Chondrocyte (in vitro differentiated cells): ENCODE data around the gene ALPL. TPM values are rescaled to one million over a fixed set of nuclear protein-coding genes. Genes with fewer than 3 reads are reported as not detected.

Experiments
- DNase-seq: peaks from one replicate; pipeline ENCODE4 v3.0.0; 2021; ENCODE audit warnings: mixed read lengths, low spot score
- H3K27ac Mint-ChIP-seq: one replicate; pipeline ENCODE4 v1.8.0; 2021; ENCODE audit warnings: mild to moderate bottlenecking, moderate library complexity, mixed read lengths; ENCODE audit not compliant: unreplicated experiment
- H3K27me3 Mint-ChIP-seq: 2 replicates; pipeline ENCODE4 v1.8.0; 2021; ENCODE audit warnings: low read depth, mixed read lengths
- H3K36me3 Mint-ChIP-seq: 2 replicates; pipeline ENCODE4 v1.8.0; 2021; ENCODE audit warnings: low read depth, mixed read lengths
- H3K4me1 Mint-ChIP-seq: 2 replicates; pipeline ENCODE4 v1.8.0; 2021; ENCODE audit warnings: low read depth, mild to moderate bottlenecking, mixed read lengths
- H3K4me3 Mint-ChIP-seq: one replicate; pipeline ENCODE4 v1.8.0; 2021; ENCODE audit warnings: mild to moderate bottlenecking, moderate library complexity, mixed read lengths; ENCODE audit not compliant: unreplicated experiment
- H3K9me3 Mint-ChIP-seq: 2 replicates; pipeline ENCODE4 v1.8.0; 2021; ENCODE audit warnings: low read depth, mixed read lengths
- total RNA-seq: library from RNA; stranded (reverse); gene quantifications from 3 replicates; pipeline ENCODE4 v1.2.1, GENCODE V29; 2021
- TF ChIP-seq, protein P1 (sequence below): fragments of 200-600 bp; sonication (generic); IDR thresholded peaks from 2 replicates; pipeline ENCODE4 v1.5.0; 2021; ENCODE audit warnings: antibody characterized with exemption, mild to moderate bottlenecking, moderate library complexity

ALPL gene
- total RNA-seq, 1 donor from 2014 or later, result 19.2 TPM

DNA sequence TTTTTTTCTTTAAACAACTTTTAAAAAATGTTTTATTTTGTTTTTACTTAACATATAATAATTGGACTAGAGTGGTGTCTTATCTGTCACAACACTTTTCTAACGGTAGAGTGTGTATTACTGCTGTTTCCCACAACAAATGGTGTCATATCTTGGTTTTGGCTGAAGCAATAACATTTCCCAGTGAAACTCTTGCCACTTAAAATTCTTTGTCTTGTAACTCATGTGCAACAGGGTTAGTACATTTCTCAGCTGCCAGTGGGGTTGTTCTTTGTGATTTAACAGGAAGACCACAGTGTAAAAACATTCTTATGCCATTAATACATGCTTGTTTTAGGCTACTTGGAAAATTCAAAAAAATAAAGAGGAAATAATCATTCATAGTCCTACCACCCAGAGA lies 43.5 kb downstream of the ALPL start:
- no peak overlapping the region for H3K4me3 Mint-ChIP-seq
- H3K36me3 Mint-ChIP-seq, result peaks cover 2% of the 10 kb centered on the region
- H3K27me3 Mint-ChIP-seq, result no peaks in the 10 kb centered on the region
- DNase-seq, result no peak
- no peaks in the 10 kb centered on the region for H3K9me3 Mint-ChIP-seq
- TF ChIP-seq, protein P1, sequence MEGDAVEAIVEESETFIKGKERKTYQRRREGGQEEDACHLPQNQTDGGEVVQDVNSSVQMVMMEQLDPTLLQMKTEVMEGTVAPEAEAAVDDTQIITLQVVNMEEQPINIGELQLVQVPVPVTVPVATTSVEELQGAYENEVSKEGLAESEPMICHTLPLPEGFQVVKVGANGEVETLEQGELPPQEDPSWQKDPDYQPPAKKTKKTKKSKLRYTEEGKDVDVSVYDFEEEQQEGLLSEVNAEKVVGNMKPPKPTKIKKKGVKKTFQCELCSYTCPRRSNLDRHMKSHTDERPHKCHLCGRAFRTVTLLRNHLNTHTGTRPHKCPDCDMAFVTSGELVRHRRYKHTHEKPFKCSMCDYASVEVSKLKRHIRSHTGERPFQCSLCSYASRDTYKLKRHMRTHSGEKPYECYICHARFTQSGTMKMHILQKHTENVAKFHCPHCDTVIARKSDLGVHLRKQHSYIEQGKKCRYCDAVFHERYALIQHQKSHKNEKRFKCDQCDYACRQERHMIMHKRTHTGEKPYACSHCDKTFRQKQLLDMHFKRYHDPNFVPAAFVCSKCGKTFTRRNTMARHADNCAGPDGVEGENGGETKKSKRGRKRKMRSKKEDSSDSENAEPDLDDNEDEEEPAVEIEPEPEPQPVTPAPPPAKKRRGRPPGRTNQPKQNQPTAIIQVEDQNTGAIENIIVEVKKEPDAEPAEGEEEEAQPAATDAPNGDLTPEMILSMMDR, result peak; percentile 40
- peaks cover 26% of the 10 kb centered on the region for H3K4me1 Mint-ChIP-seq
- H3K27ac Mint-ChIP-seq, result peak overlapping the region; percentile 91

DNA sequence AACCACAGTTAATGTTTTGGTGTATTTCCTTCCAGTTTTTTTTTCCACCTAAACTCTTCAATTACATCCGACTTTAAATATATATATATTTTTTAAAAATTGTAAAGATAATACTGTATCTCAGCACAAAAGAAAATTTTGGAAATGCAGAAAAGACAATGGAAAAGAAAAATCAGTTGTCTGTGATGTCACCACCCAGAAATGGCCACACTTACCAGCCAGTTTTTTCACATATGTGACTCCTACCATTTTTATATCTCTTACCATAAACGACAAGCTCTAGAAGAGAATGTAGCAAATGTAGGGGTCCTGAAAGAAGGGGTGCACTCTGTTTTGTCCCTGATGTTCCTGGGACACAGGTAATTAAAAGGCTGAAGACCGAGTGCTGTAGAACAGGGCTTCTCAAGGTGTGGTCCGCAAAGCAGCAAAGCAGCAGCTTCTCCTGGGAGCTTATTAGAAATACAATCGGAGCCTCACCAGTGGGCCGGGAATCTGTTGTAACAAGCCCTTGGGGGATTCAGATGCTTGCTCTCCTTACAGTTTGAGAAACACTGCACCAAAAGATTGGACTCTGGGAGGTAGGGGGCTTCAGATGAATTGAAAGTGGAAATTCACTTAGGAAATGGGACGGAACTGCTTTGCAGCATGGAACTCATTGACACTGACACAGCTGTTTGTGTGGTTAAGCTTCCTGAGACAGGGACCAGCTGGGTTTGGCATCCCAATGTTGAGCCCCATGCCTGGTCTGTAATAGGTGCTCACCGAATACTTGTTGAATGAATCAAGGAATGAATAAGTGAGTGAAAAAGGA lies 44.1 kb downstream of the ALPL start:
- no peak for DNase-seq
- Mint-ChIP-seq H3K27ac (peak overlapping the region; percentile 91), H3K4me1 (peaks cover 26% of the 10 kb centered on the region), H3K36me3 (peaks cover 2% of the 10 kb centered on the region), H3K27me3 (no peaks in the 10 kb centered on the region), H3K9me3 (no peaks in the 10 kb centered on the region), H3K4me3 (no peak overlapping the region)
- TF ChIP-seq, protein P1, result no peak

DNA sequence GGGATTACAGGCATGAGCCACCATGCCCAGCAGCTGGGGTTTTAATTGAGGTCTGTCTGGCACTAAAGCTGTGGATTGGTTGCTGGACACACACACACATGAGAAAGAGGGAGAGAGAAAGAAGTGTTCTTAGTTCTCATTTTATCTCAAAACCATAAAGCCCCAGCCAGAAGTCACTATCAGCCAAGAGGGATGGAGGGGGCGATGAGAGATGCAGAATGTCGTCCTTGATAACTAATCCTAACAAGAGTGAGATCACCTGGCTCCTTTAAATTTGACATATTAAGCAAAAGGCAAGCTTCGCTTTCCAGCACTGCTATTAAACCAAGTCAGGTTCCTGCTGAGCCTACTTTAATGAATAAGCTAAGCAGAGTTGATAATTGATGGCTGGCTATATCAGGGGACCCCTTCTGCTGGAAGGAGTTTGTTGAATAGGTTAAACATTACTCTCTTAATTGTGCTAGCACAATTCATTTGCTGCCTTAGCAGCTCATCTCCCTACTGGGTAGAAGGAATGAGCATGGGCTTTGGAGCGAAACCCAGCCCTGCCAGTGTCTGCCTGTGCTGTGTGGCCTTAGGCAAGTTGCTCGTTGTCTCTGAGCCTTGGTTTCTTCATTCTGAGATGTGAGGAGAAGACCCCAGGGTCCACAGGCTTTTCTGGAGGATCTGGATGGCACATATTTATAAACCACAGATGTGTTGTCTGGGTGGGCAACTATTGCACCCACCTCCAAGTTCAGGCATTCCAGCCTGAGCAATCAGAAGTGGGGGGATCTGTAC lies 50.8 kb downstream of the ALPL start:
- no peaks in the 10 kb centered on the region for H3K9me3 Mint-ChIP-seq
- DNase-seq, result no peak
- H3K4me3 Mint-ChIP-seq, result no peak overlapping the region
- H3K36me3 Mint-ChIP-seq, result peaks cover 2% of the 10 kb centered on the region
- H3K4me1 Mint-ChIP-seq, result peaks cover 5% of the 10 kb centered on the region
- H3K27me3 Mint-ChIP-seq, result no peaks in the 10 kb centered on the region
- TF ChIP-seq, protein P1, result no peak
- no peak overlapping the region for H3K27ac Mint-ChIP-seq

DNA sequence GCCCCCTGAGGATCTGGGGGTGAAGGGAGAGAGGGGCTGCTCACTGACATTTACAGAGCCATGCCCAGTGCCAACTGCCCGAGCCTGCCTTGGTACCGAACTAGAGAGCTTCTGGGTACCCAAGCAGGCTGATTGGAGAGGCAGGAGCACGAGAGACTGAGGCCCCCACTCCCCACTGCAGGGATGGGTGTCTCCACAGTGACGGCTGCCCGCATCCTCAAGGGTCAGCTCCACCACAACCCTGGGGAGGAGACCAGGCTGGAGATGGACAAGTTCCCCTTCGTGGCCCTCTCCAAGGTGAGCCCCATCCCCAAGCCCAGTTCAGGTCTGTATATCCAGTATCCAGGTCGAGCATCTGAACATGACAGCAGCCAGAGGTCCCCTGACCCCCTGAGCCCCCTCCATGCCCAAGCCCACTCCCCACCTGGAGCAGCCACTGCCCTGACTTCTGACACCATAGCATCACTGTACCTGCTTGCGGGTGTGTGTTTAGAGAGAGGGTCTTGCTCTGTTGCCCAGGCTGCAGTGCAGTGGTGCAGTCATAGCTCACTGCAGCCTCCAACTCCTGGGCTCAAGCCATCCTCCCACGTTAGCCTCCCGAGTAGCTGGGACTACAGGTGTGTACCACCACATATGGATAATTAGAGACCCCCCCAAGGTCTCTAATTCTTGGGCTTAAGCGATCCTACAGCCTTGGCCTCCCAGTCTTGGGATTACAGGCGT lies 51.9 kb downstream of the ALPL start:
- Mint-ChIP-seq H3K4me3 (no peak overlapping the region), H3K36me3 (peaks cover 2% of the 10 kb centered on the region), H3K27ac (no peak overlapping the region), H3K9me3 (no peaks in the 10 kb centered on the region), H3K4me1 (peaks cover 14% of the 10 kb centered on the region), H3K27me3 (no peaks in the 10 kb centered on the region)
- TF ChIP-seq, protein P1, result no peak
- DNase-seq, result no peak

DNA sequence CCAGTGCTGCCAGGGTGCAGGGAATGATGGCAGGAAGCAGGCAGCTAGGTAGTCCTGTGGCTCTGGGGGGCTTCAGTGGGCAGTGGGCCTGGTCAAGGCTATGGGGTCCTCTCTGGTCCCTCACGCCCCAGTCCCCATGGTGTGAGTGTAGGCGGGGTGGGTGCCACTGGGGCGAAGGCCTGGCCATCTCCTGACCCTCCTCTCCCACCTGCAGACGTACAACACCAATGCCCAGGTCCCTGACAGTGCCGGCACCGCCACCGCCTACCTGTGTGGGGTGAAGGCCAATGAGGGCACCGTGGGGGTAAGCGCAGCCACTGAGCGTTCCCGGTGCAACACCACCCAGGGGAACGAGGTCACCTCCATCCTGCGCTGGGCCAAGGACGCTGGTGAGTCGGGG lies 53.7 kb downstream of the ALPL start:
- Mint-ChIP-seq H3K4me3 (no peak overlapping the region), H3K9me3 (no peaks in the 10 kb centered on the region), H3K27me3 (no peaks in the 10 kb centered on the region), H3K36me3 (no peaks in the 10 kb centered on the region), H3K27ac (no peak overlapping the region), H3K4me1 (peaks cover 25% of the 10 kb centered on the region)
- TF ChIP-seq, protein P1, result no peak
- no peak for DNase-seq
